PC-3 (cell line): ENCODE results near the gene RALGDS. TPM values are rescaled to one million over a fixed set of nuclear protein-coding genes. Genes with fewer than 3 reads are reported as not detected.

Experiments
- ATAC-seq: fragments of 200-7000 bp; cut with Tn5 transposase; 2 replicates; pipeline ENCODE4 v1.9.1; 2020; ENCODE audit warnings: mild to moderate bottlenecking, moderate library complexity
- BruUV-seq: library from RNA; stranded (reverse); fragments of 400-500 nt; replicated peaks from 2 replicates; lab custom pipeline; 2021; lab: Mats Ljungman, UMichigan
- CTCF ChIA-PET: fragments of 300-600 bp; sonication (Branson Sonifier 250); formaldehyde crosslinking; loops from one replicate; lab custom pipeline; 2022; ENCODE audit warnings: antibody characterized with exemption; lab: Charles Lee
- POLR2A ChIA-PET: fragments of 300-600 bp; sonication (Branson Sonifier 250); formaldehyde crosslinking; loops from one replicate; lab custom pipeline; 2022; ENCODE audit warnings: antibody characterized with exemption; ENCODE audit not compliant: unreplicated experiment; lab: Charles Lee
- DNase-seq: peaks from one replicate; pipeline ENCODE4 v3.0.0-alpha.2; 2015
- H2AFZ ChIP-seq: fragments of 300-600 bp; sonication (generic); 2 replicates; pipeline ENCODE4 v1.6.0; 2016; ENCODE audit warnings: antibody characterized with exemption, low read length
- H3F3A ChIP-seq: fragments of 300-600 bp; sonication (generic); one replicate; pipeline ENCODE4 v1.6.0; 2017; ENCODE audit warnings: antibody characterized with exemption, low read length, control low read depth, mild to moderate bottlenecking; ENCODE audit not compliant: unreplicated experiment
- H3K27ac ChIP-seq: fragments of 300-600 bp; sonication (generic); 2 replicates; pipeline ENCODE4 v1.5.1; 2016; ENCODE audit warnings: mild to moderate bottlenecking, low read length
- H3K27me3 ChIP-seq: fragments of 300-600 bp; sonication (generic); 2 replicates; pipeline ENCODE4 v1.6.1; 2016; ENCODE audit warnings: low read length, mixed read lengths
- H3K36me3 ChIP-seq: fragments of 300-600 bp; sonication (generic); 2 replicates; pipeline ENCODE4 v1.6.1; 2016; ENCODE audit warnings: low read depth, mixed run types, low read length, mixed read lengths
- H3K4me1 ChIP-seq: fragments of 300-600 bp; sonication (generic); 2 replicates; pipeline ENCODE4 v1.5.1; 2016; ENCODE audit warnings: low read length; ENCODE audit not compliant: insufficient read depth
- H3K4me2 ChIP-seq: fragments of 300-600 bp; sonication (generic); 2 replicates; pipeline ENCODE4 v1.6.0; 2016; ENCODE audit warnings: low read length
- H3K4me3 ChIP-seq: fragments of 300-600 bp; sonication (generic); 2 replicates; pipeline ENCODE4 v1.5.1; 2016; ENCODE audit warnings: mild to moderate bottlenecking, low read length, mixed read lengths
- H3K79me2 ChIP-seq: fragments of 300-600 bp; sonication (generic); 2 replicates; pipeline ENCODE4 v1.6.1; 2017; ENCODE audit warnings: low read length, mixed read lengths
- H3K9ac ChIP-seq: fragments of 300-600 bp; sonication (generic); 2 replicates; pipeline ENCODE4 v1.6.0; 2016; ENCODE audit warnings: mild to moderate bottlenecking, low read length
- H3K9me2 ChIP-seq: fragments of 300-600 bp; sonication (generic); replicated peaks from 2 replicates; pipeline ENCODE4 v1.6.1; 2016; ENCODE audit warnings: mixed run types, low read length, mixed read lengths
- H3K9me3 ChIP-seq: fragments of 300-600 bp; sonication (generic); 2 replicates; pipeline ENCODE4 v1.6.1; 2016; ENCODE audit warnings: low read length, mixed read lengths
- H4K20me1 ChIP-seq: fragments of 300-600 bp; sonication (generic); 2 replicates; pipeline ENCODE4 v1.6.1; 2016; ENCODE audit warnings: low read length, mixed read lengths
- CTCF ChIP-seq: fragments of 300-600 bp; sonication (generic); conservative IDR thresholded peaks from 2 replicates; pipeline ENCODE4 v1.5.1; 2017; ENCODE audit warnings: antibody characterized with exemption, low read depth, mild to moderate bottlenecking, low read length
- EZH2 ChIP-seq: fragments of 300-600 bp; sonication (generic); IDR thresholded peaks from one replicate; pipeline ENCODE4 v1.6.1; 2017; ENCODE audit warnings: antibody characterized with exemption, mild to moderate bottlenecking, low read length; ENCODE audit not compliant: unreplicated experiment
- EZH2phosphoT487 ChIP-seq: fragments of 300-600 bp; sonication (generic); IDR thresholded peaks from 2 replicates; pipeline ENCODE4 v1.6.1; 2018; ENCODE audit warnings: mild to moderate bottlenecking, antibody characterized with exemption, low read length, borderline replicate concordance
- intact Hi-C: fragments of 100-400 bp; cut with micrococcal nuclease; formaldehyde crosslinking; loops from 2 replicates; pipeline ENCODE4 v1.9.0; 2023
- total RNA-seq: library from RNA; depleted of rRNA; stranded (reverse); fragments of >200 nt; gene quantifications from 2 replicates; pipeline ENCODE4 v1.2.3, GENCODE V29; 2014

RALGDS gene
- total RNA-seq, 1 experiment from 2014 or later = 32.2 TPM

- TF ChIP-seq EZH2 (no peak), CTCF (no peak)
- CTCF ChIA-PET = no interaction called here
- peaks cover 31% of the 10 kb centered on the region for H3K4me1 ChIP-seq
- H3K27me3 ChIP-seq = no peaks in the 10 kb centered on the region
- no peak for DNase-seq
- H3K9me2 ChIP-seq = no peaks in the 10 kb centered on the region
- no peak overlapping the region for H2AFZ ChIP-seq
- H3F3A ChIP-seq = no peaks in the 10 kb centered on the region
- H3K79me2 ChIP-seq = peaks cover 49% of the 10 kb centered on the region
- H3K9me3 ChIP-seq = no peaks in the 10 kb centered on the region
- no peaks in the 10 kb centered on the region for H3K36me3 ChIP-seq
- H3K9ac ChIP-seq = no peak overlapping the region
- H3K27ac ChIP-seq = no peak overlapping the region
- no peak overlapping the region for H3K4me3 ChIP-seq
- no TSS peak for BruUV-seq
- POLR2A ChIA-PET = no interaction called here
- no peaks in the 10 kb centered on the region; the same call in 1 of the 2 replicates for H4K20me1 ChIP-seq
- no peak for ATAC-seq
- intact Hi-C loops = no loop called here
- H3K4me2 ChIP-seq = no peak overlapping the region
Measured at GRCh38 chr9:133137451-133138231, 16.6 kb upstream of the RALGDS start.

DNA sequence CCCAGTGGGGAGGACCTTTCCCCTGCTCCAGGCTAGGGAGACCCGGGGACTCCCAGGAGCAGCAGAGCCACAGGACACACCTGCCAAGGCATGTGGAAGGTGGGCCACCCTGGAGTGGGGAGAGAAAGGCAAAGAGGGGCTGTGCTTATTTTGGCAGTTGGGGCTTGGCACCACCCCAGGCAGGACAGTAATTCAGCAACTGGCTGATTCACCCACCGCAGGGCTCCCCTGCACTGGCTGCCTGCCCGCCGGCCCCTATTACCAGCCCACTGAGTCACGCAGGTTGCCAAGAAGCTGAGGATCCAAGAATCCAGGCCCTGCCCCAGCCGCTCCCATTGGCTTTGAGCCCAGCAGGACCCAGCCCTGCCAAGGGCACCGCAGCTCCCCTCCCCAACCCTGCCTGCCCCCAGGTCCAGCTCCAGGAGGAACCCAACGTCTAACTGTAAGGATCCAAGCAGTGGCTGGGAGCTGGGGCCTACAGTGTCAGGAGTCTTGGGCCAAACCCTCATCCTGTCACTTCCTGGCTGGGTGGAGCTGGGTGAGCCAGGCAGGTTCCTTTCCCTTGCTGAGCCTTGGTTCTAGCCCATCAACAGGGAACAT lies 14.2 kb upstream of the RALGDS start:
- DNase-seq (peak; percentile 97), ATAC-seq (peak; percentile 78)
- no peaks in the 10 kb centered on the region for H3K27me3 ChIP-seq
- H3F3A ChIP-seq = no peaks in the 10 kb centered on the region
- H3K4me1 ChIP-seq = peaks cover 31% of the 10 kb centered on the region
- no peaks in the 10 kb centered on the region for H3K36me3 ChIP-seq
- peak overlapping the region; percentile 95 for H3K27ac ChIP-seq
- no peaks in the 10 kb centered on the region; the same call in 1 of the 2 replicates for H4K20me1 ChIP-seq
- CTCF ChIA-PET = interaction anchor here (0.5 to 1.5 kb wide), 3 partner anchors 9 to 14 kb away, joined by 3 to 16 read pairs (median 5); no protein-coding TSS in a partner anchor
- no peak for TF ChIP-seq CTCF
- no peak for TF ChIP-seq EZH2phosphoT487
- TF ChIP-seq EZH2 = no peak
- H3K79me2 ChIP-seq = peaks cover 42% of the 10 kb centered on the region
- no peaks in the 10 kb centered on the region for H3K9me3 ChIP-seq
- POLR2A ChIA-PET = interaction anchor here (0.6 to 1.2 kb wide), 4 partner anchors 9 to 112 kb away, joined by 3 to 7 read pairs (median 3); partner anchors contain the start of gene RALGDS
- intact Hi-C loops = loop anchor here (1.0 kb wide), 1 partner anchor 9 kb away; no protein-coding TSS in a partner anchor
- H3K9me2 ChIP-seq = no peaks in the 10 kb centered on the region
- peak overlapping the region; percentile 39; the same call in 1 of the 2 replicates for H3K4me3 ChIP-seq
- peak overlapping the region; percentile 75 for H3K4me2 ChIP-seq
- peak overlapping the region; percentile 74 for H3K9ac ChIP-seq
- H2AFZ ChIP-seq = no peak overlapping the region
- BruUV-seq = no TSS peak
